Stimulated activated CD8-positive, alpha-beta memory T cell treated with anti-CD3 and anti-CD28 coated beads, Interleukin-15, amount 100 ng/mL, for 48 hours (primary cell): ENCODE measurements around the gene SPINK4.

Source experiments
- DNase-seq, 2 donors: peaks; one replicate each; pipeline ENCODE4 v3.0.0-alpha.2; 2020; ENCODE audit warnings: low read depth in 2 of 2

SPINK4 gene

GRCh38 chr9:33291901-33292300 is 51.9 kb downstream of the SPINK4 start:
- DNase-seq, result no peak

GRCh38 chr9:33293782-33294181 is 53.8 kb downstream of the SPINK4 start:
- DNase-seq, result no peak

GRCh38 chr9:33294670-33295432 is 54.9 kb downstream of the SPINK4 start:
- no peak for DNase-seq

- DNase-seq, result no peak
Observed at GRCh38 chr9:33295571-33295970, 55.6 kb downstream of the SPINK4 start.

GRCh38 chr9:33297432-33297831 is 57.5 kb downstream of the SPINK4 start:
- no peak for DNase-seq
